HEK293 (cell line): ENCODE measurements around the gene COL7A1.

ENCODE experiments used
- ATF2 ChIP-seq: fragments of 450-650 bp; formaldehyde crosslinking; IDR thresholded peaks from 2 replicates; pipeline ENCODE4 v1.5.1; 2016; ENCODE audit warnings: missing biosample characterization, missing genetic modification characterization, low read depth
- CTCF ChIP-seq: fragments of 450-650 bp; formaldehyde crosslinking; IDR thresholded peaks from 2 replicates; pipeline ENCODE4 v1.5.1; 2016; ENCODE audit warnings: missing biosample characterization, missing genetic modification characterization
- MZF1 ChIP-seq: fragments of 450-650 bp; formaldehyde crosslinking; IDR thresholded peaks from 2 replicates; pipeline ENCODE4 v1.5.1; 2017; ENCODE audit warnings: missing biosample characterization, missing genetic modification characterization, borderline replicate concordance
- PBX3 ChIP-seq: sonication (generic); formaldehyde crosslinking; IDR thresholded peaks from 2 replicates; pipeline ENCODE4 v1.8.1; 2022; ENCODE audit warnings: mild to moderate bottlenecking, moderate library complexity, missing genetic modification reagents
- ZBTB21 ChIP-seq: fragments of 450-650 bp; formaldehyde crosslinking; IDR thresholded peaks from 2 replicates; pipeline ENCODE4 v1.5.1; 2017; ENCODE audit warnings: missing biosample characterization, missing genetic modification characterization
- ZBTB44 ChIP-seq: fragments of 450-650 bp; IDR thresholded peaks from 2 replicates; pipeline ENCODE4 v1.5.1; 2018; ENCODE audit warnings: missing biosample characterization, mild to moderate bottlenecking, missing genetic modification characterization
- ZBTB48 ChIP-seq: fragments of 450-650 bp; formaldehyde crosslinking; IDR thresholded peaks from 2 replicates; pipeline ENCODE4 v1.5.1; 2016; ENCODE audit warnings: missing biosample characterization, missing genetic modification characterization
- ZBTB8A ChIP-seq: fragments of 450-650 bp; formaldehyde crosslinking; IDR thresholded peaks from 2 replicates; pipeline ENCODE4 v1.5.1; 2016; ENCODE audit warnings: missing biosample characterization, missing genetic modification characterization
- ZNF174 ChIP-seq: fragments of 450-650 bp; formaldehyde crosslinking; IDR thresholded peaks from 2 replicates; pipeline ENCODE4 v1.5.0; 2017; ENCODE audit warnings: missing biosample characterization, mild to moderate bottlenecking, missing genetic modification characterization
- ZNF19 ChIP-seq: fragments of 450-650 bp; formaldehyde crosslinking; IDR thresholded peaks from 2 replicates; pipeline ENCODE4; 2016; ENCODE audit warnings: missing biosample characterization, missing genetic modification characterization, low read depth
- ZNF302 ChIP-seq: fragments of 450-650 bp; formaldehyde crosslinking; IDR thresholded peaks from 2 replicates; pipeline ENCODE4 v1.5.1; 2016; ENCODE audit warnings: missing biosample characterization, missing genetic modification characterization, low read depth
- ZNF366 ChIP-seq: fragments of 450-650 bp; formaldehyde crosslinking; conservative IDR thresholded peaks from 2 replicates; pipeline ENCODE4 v1.5.1; 2016; ENCODE audit warnings: missing biosample characterization, missing genetic modification characterization
- ZNF776 ChIP-seq: fragments of 450-650 bp; formaldehyde crosslinking; IDR thresholded peaks from 2 replicates; pipeline ENCODE4 v1.5.0; 2017; ENCODE audit warnings: missing biosample characterization, missing genetic modification characterization, borderline replicate concordance

DNA sequence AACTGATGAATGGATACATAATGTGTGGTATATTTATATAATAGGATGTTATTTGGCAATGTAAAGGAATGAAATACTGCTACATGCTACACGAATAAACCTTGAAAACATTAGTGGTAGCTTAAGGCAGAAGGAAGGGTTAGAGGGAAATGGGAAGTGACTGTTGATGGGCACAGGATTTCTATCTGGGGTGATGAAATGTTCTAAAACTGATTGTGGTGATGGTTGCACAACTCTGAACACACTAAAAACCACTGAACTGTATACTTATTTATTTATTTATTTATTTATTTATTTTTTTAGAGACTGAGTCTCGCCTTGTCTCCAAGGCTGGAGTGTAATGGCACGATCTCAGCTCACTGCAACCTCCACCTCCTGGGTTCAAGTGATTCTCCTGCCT, 66.4 kb downstream of the COL7A1 start:
- TF ChIP-seq ATF2 (no peak), ZNF366 (no peak), MZF1 (tag by site-specific recombination) (no peak), ZBTB21 (tag by site-specific recombination) (no peak), CTCF (no peak), ZNF174 (tag by site-specific recombination) (no peak), ZNF19 (tag by site-specific recombination) (no peak), ZBTB44 (no peak), ZBTB48 (tag by site-specific recombination) (no peak), PBX3 (CRISPR knock-in tag) (no peak), ZNF302 (tag by site-specific recombination) (no peak), ZBTB8A (no peak), ZNF776 (no peak)
